IMR-90 (cell line): ENCODE data around the gene PRCD. TPM values are rescaled to one million over a fixed set of nuclear protein-coding genes. Genes with fewer than 3 reads are reported as not detected.

Source experiments
- ATAC-seq: fragments of 200-7000 bp; cut with Tn5 transposase; 2 replicates; pipeline ENCODE4 v1.9.1; 2020; ENCODE audit warnings: low read depth, mild to moderate bottlenecking, moderate library complexity
- BruUV-seq: library from RNA; stranded (reverse); fragments of 400-500 nt; replicated peaks from 2 replicates; lab custom pipeline; 2021; lab: Mats Ljungman, UMichigan
- CTCF ChIA-PET: fragments of 300-600 bp; formaldehyde crosslinking; extraction: SDS; loops from one replicate; lab custom pipeline; 2021; ENCODE audit warnings: antibody characterized with exemption; lab: Yijun Ruan, JAX
- POLR2A ChIA-PET: fragments of 300-600 bp; sonication (Branson Sonifier 250); formaldehyde crosslinking; loops from one replicate; lab custom pipeline; 2022; ENCODE audit warnings: antibody characterized with exemption; ENCODE audit not compliant: unreplicated experiment; lab: Charles Lee
- DNase-seq: peaks from one replicate; pipeline ENCODE4 v3.0.0; 2013
- H2AFZ ChIP-seq: replicated peaks from 2 replicates; pipeline ENCODE3; 2013; ENCODE audit warnings: low read length, mild to moderate bottlenecking; ENCODE audit not compliant: poor library complexity
- H2AK5ac ChIP-seq: 2 replicates; pipeline ENCODE4 v1.6.1; 2013; ENCODE audit warnings: low read depth, low read length, inconsistent platforms
- H2AK9ac ChIP-seq: replicated peaks from 2 replicates; pipeline ENCODE3; 2013; ENCODE audit warnings: mild to moderate bottlenecking, low read depth, low read length, moderate library complexity; ENCODE audit not compliant: poor library complexity
- H2BK120ac ChIP-seq: 2 replicates; pipeline ENCODE4 v1.6.1; 2013; ENCODE audit warnings: low read depth, low read length, inconsistent platforms
- H2BK15ac ChIP-seq: 3 replicates; pipeline ENCODE4 v1.6.1; 2013; ENCODE audit warnings: low read depth, low read length, inconsistent platforms
- H2BK20ac ChIP-seq: 2 replicates; pipeline ENCODE4 v1.6.1; 2013; ENCODE audit warnings: low read depth, mild to moderate bottlenecking, inconsistent platforms, low read length, moderate library complexity
- H2BK5ac ChIP-seq: 2 replicates; pipeline ENCODE4 v1.6.1; 2013; ENCODE audit warnings: mild to moderate bottlenecking, low read depth, low read length, inconsistent platforms; ENCODE audit not compliant: poor library complexity, severe bottlenecking
- H3K14ac ChIP-seq: replicated peaks from 2 replicates; pipeline ENCODE4 v1.6.1; 2013; ENCODE audit warnings: low read depth, low read length, inconsistent platforms
- H3K18ac ChIP-seq: 2 replicates; pipeline ENCODE4 v1.6.1; 2013; ENCODE audit warnings: low read depth, low read length, control low read depth
- H3K23ac ChIP-seq: 2 replicates; pipeline ENCODE4 v1.6.1; 2013; ENCODE audit warnings: low read depth, low read length, inconsistent platforms
- H3K27ac ChIP-seq: 2 replicates; pipeline ENCODE4 v1.5.1; 2013; ENCODE audit warnings: mild to moderate bottlenecking, control low read depth, low read length; ENCODE audit not compliant: insufficient read depth
- H3K27me3 ChIP-seq: 2 replicates; pipeline ENCODE4 v1.6.1; 2013; ENCODE audit warnings: low read length; ENCODE audit not compliant: control insufficient read depth, insufficient read depth
- H3K36me3 ChIP-seq: 2 replicates; pipeline ENCODE4 v1.6.1; 2013; ENCODE audit warnings: low read length, mixed read lengths; ENCODE audit not compliant: control insufficient read depth, insufficient read depth
- H3K4ac ChIP-seq: 2 replicates; pipeline ENCODE4 v1.6.1; 2013; ENCODE audit warnings: low read depth, low read length, inconsistent platforms
- H3K4me1 ChIP-seq: 2 replicates; pipeline ENCODE4 v1.6.1; 2013; ENCODE audit warnings: low read length, mixed read lengths; ENCODE audit not compliant: control insufficient read depth, insufficient read depth
- H3K4me2 ChIP-seq: 2 replicates; pipeline ENCODE4 v1.6.1; 2013; ENCODE audit warnings: low read depth, mild to moderate bottlenecking, control low read depth, low read length, moderate library complexity
- H3K4me3 ChIP-seq: 2 replicates; pipeline ENCODE4 v1.5.1; 2013; ENCODE audit warnings: low read depth, mild to moderate bottlenecking, control low read depth, low read length, moderate library complexity; ENCODE audit not compliant: insufficient read depth
- H3K56ac ChIP-seq: 2 replicates; pipeline ENCODE4 v1.6.1; 2013; ENCODE audit warnings: low read length, inconsistent platforms; ENCODE audit not compliant: insufficient read depth; ENCODE audit errors: extremely low read depth
- H3K79me1 ChIP-seq, 2 experiments: 2 replicates each; pipeline ENCODE4 v1.6.1; 2013; ENCODE audit warnings: low read length in 2 of 2, inconsistent platforms in 1 of 2, low read depth in 1 of 2
- H3K9ac ChIP-seq: 2 replicates; pipeline ENCODE4 v1.6.1; 2013; ENCODE audit warnings: low read depth, low read length, control low read depth
- H3K9me1 ChIP-seq: 2 replicates; pipeline ENCODE4 v1.6.1; 2013; ENCODE audit warnings: low read length, inconsistent platforms; ENCODE audit not compliant: insufficient read depth
- H3K9me3 ChIP-seq: 2 replicates; pipeline ENCODE4 v1.6.1; 2013; ENCODE audit warnings: low read length; ENCODE audit not compliant: control insufficient read depth, insufficient read depth
- H4K20me1 ChIP-seq: 2 replicates; pipeline ENCODE4 v1.6.1; 2013; ENCODE audit warnings: low read length, inconsistent platforms; ENCODE audit not compliant: insufficient read depth
- H4K5ac ChIP-seq: 2 replicates; pipeline ENCODE4 v1.6.1; 2013; ENCODE audit warnings: mild to moderate bottlenecking, low read depth, low read length, control low read depth
- H4K8ac ChIP-seq, 2 experiments: 2 replicates each; pipeline ENCODE4 v1.6.1; 2013; ENCODE audit warnings: low read depth in 2 of 2, low read length in 2 of 2, control low read depth in 1 of 2, inconsistent platforms in 1 of 2
- H4K91ac ChIP-seq: 2 replicates; pipeline ENCODE4 v1.6.1; 2013; ENCODE audit warnings: low read depth, low read length, inconsistent platforms; ENCODE audit not compliant: insufficient read depth
- BHLHE40 ChIP-seq: fragments of 150-350 bp; IDR thresholded peaks from 2 replicates; pipeline ENCODE4 v1.6.1; 2016; ENCODE audit warnings: mild to moderate bottlenecking, low read depth, low read length
- MXI1 ChIP-seq: IDR thresholded peaks from 2 replicates; pipeline ENCODE4 v1.6.1; 2012; ENCODE audit warnings: low read depth, mild to moderate bottlenecking, low read length, moderate library complexity, borderline replicate concordance
- NFE2L2 ChIP-seq: fragments of 150-350 bp; IDR thresholded peaks from 2 replicates; pipeline ENCODE4 v1.6.1; 2016; ENCODE audit warnings: low read depth, mild to moderate bottlenecking, low read length
- RAD21 ChIP-seq: IDR thresholded peaks from 2 replicates; pipeline ENCODE4 v1.6.1; 2012; ENCODE audit warnings: low read length, improper control_type of control experiment
- RFX5 ChIP-seq: IDR thresholded peaks from 2 replicates; pipeline ENCODE4 v1.8.0; 2012; ENCODE audit warnings: low read depth, mild to moderate bottlenecking, low read length, moderate library complexity
- SMC3 ChIP-seq: fragments of 150-350 bp; IDR thresholded peaks from 2 replicates; pipeline ENCODE4 v1.6.1; 2016; ENCODE audit warnings: low read depth, mild to moderate bottlenecking, antibody characterized with exemption, low read length, moderate library complexity
- WGBS, 2 experiments: methylation state at CpG; one replicate each; pipeline versions ENCODE4 v1.1.5 to v1.1.7; 2013; ENCODE audit warnings: missing lambda C conversion rate in 2 of 2; ENCODE audit not compliant: insufficient read length in 1 of 2; ENCODE audit errors: extremely low coverage in 2 of 2; 5-methylcytosine and 5-hydroxymethylcytosine counted together
- dilution Hi-C: fragments of 300-500 bp; cut with HindIII; formaldehyde crosslinking; loops from one replicate; pipeline ENCODE4 v1.14.3; 2018; ENCODE audit warnings: low sequenced_read_pairs; ENCODE audit not compliant: unreplicated experiment
- in situ Hi-C: fragments of 300-500 bp; cut with MboI; formaldehyde crosslinking; loops from 3 replicates; pipeline ENCODE4 v1.14.3; 2019; ENCODE audit warnings: low sequenced_read_pairs, inconsistent platforms, mixed read lengths
- intact Hi-C: fragments of 100-400 bp; cut with micrococcal nuclease; formaldehyde crosslinking; loops from 2 replicates; pipeline ENCODE4 v1.10.0; 2022
- polyA plus RNA-seq, 3 experiments: library from polyadenylated mRNA; depleted of rRNA; stranded (reverse); fragments of >200 nt; gene quantifications; 2 replicates each; pipeline ENCODE4 v1.2.3, GENCODE V29; 2012; ENCODE audit warnings: low replicate concordance in 1 of 3
- total RNA-seq: library from RNA; depleted of rRNA; stranded (reverse); fragments of >200 nt; gene quantifications from 2 replicates; pipeline ENCODE4 v1.2.3, GENCODE V29; 2012
- TF ChIP-seq, protein P1 (sequence below): conservative IDR thresholded peaks from 2 replicates; pipeline ENCODE4 v1.5.1; 2012; ENCODE audit warnings: mild to moderate bottlenecking, low read depth, low read length, improper control_type of control experiment

PRCD gene
- total and polyA plus RNA-seq, 2 of the 4 experiments (the other 2 are of a cell fraction): 0.32 TPM; not detected in 1

DNA sequence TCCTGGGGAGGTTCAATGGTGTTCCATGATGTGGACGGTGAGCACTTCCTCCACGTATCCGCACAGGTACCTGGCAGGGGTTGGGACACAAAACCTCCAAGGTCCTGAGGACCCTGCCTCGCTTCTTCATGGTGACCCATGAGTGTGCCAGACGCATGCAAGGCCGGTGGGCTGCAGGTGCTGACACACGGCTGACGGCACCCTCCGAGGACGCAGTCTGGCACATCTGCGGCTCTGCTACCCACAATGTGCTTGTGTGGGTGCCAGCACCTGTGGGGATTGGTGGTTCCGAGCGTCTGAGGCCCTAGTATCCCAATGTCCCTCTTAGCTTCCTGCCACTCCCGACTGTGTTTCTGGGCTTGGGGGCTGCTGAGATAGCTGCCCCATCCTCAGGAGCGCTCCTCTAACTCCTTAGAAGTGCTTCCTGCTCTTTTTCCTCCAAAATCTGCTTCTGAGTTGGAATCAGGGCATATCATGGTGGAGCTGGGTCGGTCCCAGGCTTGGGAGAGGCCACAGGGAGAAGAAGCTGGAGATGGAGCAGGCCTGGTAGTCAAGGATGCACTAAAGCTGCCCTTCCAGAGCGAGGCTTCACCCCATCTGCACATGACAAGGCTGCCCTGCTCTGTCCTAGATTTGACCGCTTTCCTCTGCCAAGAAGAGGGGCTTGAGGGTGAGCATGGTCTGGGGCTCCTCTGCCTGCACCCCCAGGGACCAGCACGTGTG, 3.9 kb upstream of the PRCD start (continued):
- no peak for TF ChIP-seq NFE2L2
- TF ChIP-seq RAD21: no peak

DNA sequence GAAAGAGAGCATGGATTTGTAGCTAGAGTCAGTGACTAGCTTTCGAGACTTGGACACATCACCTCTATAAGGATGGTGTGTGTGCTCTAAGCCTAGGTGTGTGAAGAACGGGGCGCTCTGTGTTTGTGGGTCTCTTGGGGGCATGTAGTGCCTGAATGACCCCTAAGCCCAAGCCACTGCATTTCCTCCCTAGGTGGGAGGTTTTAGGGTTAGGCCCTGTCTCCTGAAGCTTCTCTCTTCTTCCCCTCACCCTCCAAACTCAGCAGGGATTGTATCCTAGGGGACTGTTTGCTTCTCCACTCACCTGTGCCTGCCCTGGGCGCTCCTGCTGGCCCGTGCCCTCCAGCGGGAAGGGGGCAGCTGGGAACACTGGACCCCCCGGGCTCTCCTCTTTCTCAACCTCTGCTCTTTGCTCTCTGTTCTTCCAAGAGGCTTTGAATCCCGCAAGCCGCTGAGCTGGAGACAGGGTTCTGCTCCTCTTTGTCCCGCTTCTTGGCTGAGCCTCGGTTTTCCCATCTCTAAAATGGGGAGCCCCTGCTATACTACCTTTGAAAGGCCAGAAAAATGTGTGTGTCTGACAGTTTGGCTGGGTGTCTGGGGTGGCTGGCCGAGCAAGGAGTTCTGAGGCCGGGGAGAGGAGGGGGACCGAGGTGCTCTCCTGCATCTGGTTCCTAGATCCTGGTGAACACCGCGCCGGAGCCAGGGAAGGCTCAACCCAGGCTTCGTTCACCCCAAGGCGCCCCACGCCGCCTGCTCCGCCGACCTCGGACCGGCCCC, 3.1 kb upstream of the PRCD start:
- dilution Hi-C loops: no loop called here
- Histone ChIP-seq H3K14ac (peak overlapping the region; percentile 40; the same call in 1 of the 2 replicates), H2AK9ac (peak overlapping the region; percentile 48), H2BK20ac (no peak overlapping the region), H3K56ac (no peak overlapping the region), H2BK120ac (no peak overlapping the region), H3K79me1 (peaks cover 0 to 6% of the 10 kb centered on the region in 2 experiments; a peak in 1 of 4 replicates), H4K5ac (0 out of 2 replicates have a peak overlapping the region, but pooled peaks have one; percentile 15), H3K27ac (no peak overlapping the region), H3K4me1 (peaks cover 10% of the 10 kb centered on the region), H4K91ac (no peak overlapping the region), H2AK5ac (peak overlapping the region; percentile 55), H3K4me2 (peak overlapping the region; percentile 45), H3K36me3 (no peaks in the 10 kb centered on the region; the same call in 1 of the 2 replicates), H3K9me1 (peaks cover 11% of the 10 kb centered on the region), H4K8ac (peak overlapping the region in 1 of 2 experiments; percentile 29; a peak in 1 of 4 replicates), H3K4me3 (peak overlapping the region; percentile 46), H3K9me3 (no peaks in the 10 kb centered on the region), H2AFZ (peak overlapping the region; percentile 82), H2BK15ac (peak overlapping the region; percentile 41; the same call in 1 of the 3 replicates), H2BK5ac (no peak overlapping the region), H3K18ac (no peak overlapping the region), H3K9ac (0 out of 2 replicates have a peak overlapping the region, but pooled peaks have one; percentile 12), H4K20me1 (no peaks in the 10 kb centered on the region), H3K4ac (peak overlapping the region; percentile 25; the same call in 1 of the 2 replicates), H3K23ac (peak overlapping the region; percentile 84), H3K27me3 (peaks cover 2% of the 10 kb centered on the region; the same call in 1 of the 2 replicates)
- ChIA-PET POLR2A (interaction anchor here (0.6 kb wide), 1 partner anchor 152 kb away, joined by 3 read pairs; no protein-coding TSS in a partner anchor), CTCF (interaction anchor here (1.1 kb wide), 1 partner anchor 9 kb away, joined by 3 read pairs; no protein-coding TSS in a partner anchor)
- intact Hi-C loops: loop anchor here (10.0 kb wide), 1 partner anchor 528 kb away; no protein-coding TSS in a partner anchor
- no peak for DNase-seq
- BruUV-seq: no TSS peak
- WGBS, 2 experiments: 53% methylated on average over 7 of the region's 25 CpGs; no CpG with 5 or more reads in 1 of the 2 experiments
- TF ChIP-seq, protein P1, sequence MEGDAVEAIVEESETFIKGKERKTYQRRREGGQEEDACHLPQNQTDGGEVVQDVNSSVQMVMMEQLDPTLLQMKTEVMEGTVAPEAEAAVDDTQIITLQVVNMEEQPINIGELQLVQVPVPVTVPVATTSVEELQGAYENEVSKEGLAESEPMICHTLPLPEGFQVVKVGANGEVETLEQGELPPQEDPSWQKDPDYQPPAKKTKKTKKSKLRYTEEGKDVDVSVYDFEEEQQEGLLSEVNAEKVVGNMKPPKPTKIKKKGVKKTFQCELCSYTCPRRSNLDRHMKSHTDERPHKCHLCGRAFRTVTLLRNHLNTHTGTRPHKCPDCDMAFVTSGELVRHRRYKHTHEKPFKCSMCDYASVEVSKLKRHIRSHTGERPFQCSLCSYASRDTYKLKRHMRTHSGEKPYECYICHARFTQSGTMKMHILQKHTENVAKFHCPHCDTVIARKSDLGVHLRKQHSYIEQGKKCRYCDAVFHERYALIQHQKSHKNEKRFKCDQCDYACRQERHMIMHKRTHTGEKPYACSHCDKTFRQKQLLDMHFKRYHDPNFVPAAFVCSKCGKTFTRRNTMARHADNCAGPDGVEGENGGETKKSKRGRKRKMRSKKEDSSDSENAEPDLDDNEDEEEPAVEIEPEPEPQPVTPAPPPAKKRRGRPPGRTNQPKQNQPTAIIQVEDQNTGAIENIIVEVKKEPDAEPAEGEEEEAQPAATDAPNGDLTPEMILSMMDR: no peak
- TF ChIP-seq SMC3 (no peak), BHLHE40 (no peak), RFX5 (no peak), MXI1 (no peak)
- in situ Hi-C loops: no loop called here
- ATAC-seq: no peak
